HG03354 (cell line): ENCODE data around the gene CYB561A3.

ENCODE experiments used
- ATAC-seq: cut with Tn5 transposase; IDR thresholded peaks from one replicate; pipeline ENCODE4 v1.9.1; 2021; ENCODE audit warnings: mild to moderate bottlenecking; ENCODE audit not compliant: unreplicated experiment, poor library complexity, severe bottlenecking

CYB561A3 gene

GRCh38 chr11:61370349-61371005 lies 8.8 kb upstream of the CYB561A3 start:
- ATAC-seq: no peak

- ATAC-seq: no peak
Measured at GRCh38 chr11:61369372-61370348, 8.0 kb upstream of the CYB561A3 start.

GRCh38 chr11:61368646-61369045 lies 7.0 kb upstream of the CYB561A3 start:
- no peak for ATAC-seq

- no peak for ATAC-seq
Measured at GRCh38 chr11:61367406-61367805, 5.7 kb upstream of the CYB561A3 start.

- no peak for ATAC-seq
Measured at GRCh38 chr11:61364012-61364675, 2.5 kb upstream of the CYB561A3 start.

GRCh38 chr11:61362542-61362875 lies 827 bp upstream of the CYB561A3 start:
- ATAC-seq: peak; percentile 9

- no peak for ATAC-seq
Measured at GRCh38 chr11:61361237-61361740, 393 bp downstream of the CYB561A3 start.

GRCh38 chr11:61359516-61359915 lies 2.2 kb downstream of the CYB561A3 start:
- no peak for ATAC-seq

- no peak for ATAC-seq
Measured at GRCh38 chr11:61358566-61358965, 3.1 kb downstream of the CYB561A3 start.

- no peak for ATAC-seq
Measured at GRCh38 chr11:61357894-61358239, 3.8 kb downstream of the CYB561A3 start.

- peak; percentile 54 for ATAC-seq
Measured at GRCh38 chr11:61357233-61357893, 4.3 kb downstream of the CYB561A3 start.

- no peak for ATAC-seq
Measured at GRCh38 chr11:61356706-61357105, 5.0 kb downstream of the CYB561A3 start.

- no peak for ATAC-seq
Measured at GRCh38 chr11:61354208-61354607, 7.5 kb downstream of the CYB561A3 start.

- ATAC-seq: no peak
Measured at GRCh38 chr11:61353131-61354067, 8.3 kb downstream of the CYB561A3 start.

GRCh38 chr11:61352038-61352437 lies 9.6 kb downstream of the CYB561A3 start:
- ATAC-seq: no peak

- no peak for ATAC-seq
Measured at GRCh38 chr11:61350803-61351202, 10.9 kb downstream of the CYB561A3 start.

GRCh38 chr11:61350336-61350735 lies 11.3 kb downstream of the CYB561A3 start:
- no peak for ATAC-seq

- no peak for ATAC-seq
Measured at GRCh38 chr11:61349916-61350315, 11.8 kb downstream of the CYB561A3 start.

GRCh38 chr11:61349189-61349751 lies 12.4 kb downstream of the CYB561A3 start:
- no peak for ATAC-seq
